ENCODE data around the gene MTUS2.

DNA sequence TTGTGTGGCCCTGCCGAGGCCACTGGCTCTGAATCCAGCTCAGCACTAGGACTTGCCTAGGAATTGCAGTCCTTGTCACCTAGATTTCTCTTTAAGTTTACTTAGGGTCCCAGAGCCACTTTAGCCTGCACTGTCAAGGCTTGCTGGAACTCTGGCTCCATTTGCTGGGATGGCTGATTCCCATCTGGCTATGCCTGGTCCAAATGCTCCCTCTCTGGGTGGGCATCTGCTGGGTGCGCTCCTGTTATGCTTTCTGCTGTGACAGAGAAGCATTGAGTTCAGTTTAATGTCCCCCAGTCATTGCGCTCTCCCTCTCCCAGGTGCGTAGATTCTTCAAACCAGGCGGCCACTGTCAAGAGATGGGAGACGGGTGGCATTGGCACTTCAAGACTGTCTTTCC lies 102.2 kb downstream of the MTUS2 start:
- TF ChIP-seq CTCF (IDR thresholded peaks at IDR 0.05), result no peak
- TF ChIP-seq POLR2A (IDR thresholded peaks at IDR 0.05), result no peak

Data from stomach (tissue), 4 donors.